Measurements from ENCODE around the gene MAEA.

DNA sequence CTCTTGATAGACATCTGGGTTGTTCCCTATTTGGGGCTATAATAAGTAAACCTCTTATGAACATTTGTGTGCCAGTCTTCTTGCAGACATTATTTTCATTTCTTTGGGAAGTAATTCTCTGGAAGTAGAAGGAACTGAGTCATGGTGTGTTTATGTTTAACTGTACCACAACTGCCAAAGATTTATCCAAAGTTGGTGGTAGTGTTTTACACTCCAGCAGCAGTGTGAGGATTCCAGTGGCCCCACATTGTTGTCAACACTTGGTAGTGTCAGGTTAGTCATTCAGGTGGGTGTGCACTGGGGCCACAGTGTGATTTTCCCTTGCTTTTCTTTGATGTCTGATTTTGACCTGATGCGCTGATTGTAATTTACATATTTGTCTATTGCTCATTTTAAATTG lies 52.3 kb downstream of the MAEA start:
- no peak for TF ChIP-seq EZH2phosphoT487 (IDR thresholded peaks at IDR 0.05; ENCODE audit: borderline replicate concordance, low read length)
- no peak for TF ChIP-seq CTCF (IDR thresholded peaks at IDR 0.05; ENCODE audit: low read depth, low read length, poor library complexity, severe bottlenecking)

Measured in DOHH2 (cell line).